Mesendoderm (in vitro differentiated cells): Measurements from ENCODE around the gene ARL3.

ENCODE experiments used
- DNase-seq: peaks from one replicate; pipeline ENCODE4 v3.0.0; 2013
- H2AK5ac ChIP-seq: 2 replicates; pipeline ENCODE4 v1.6.1; 2013; ENCODE audit warnings: low read length, inconsistent platforms
- H2BK120ac ChIP-seq: 2 replicates; pipeline ENCODE4 v1.6.1; 2013; ENCODE audit warnings: low read depth, mild to moderate bottlenecking, low read length, moderate library complexity, mixed read lengths
- H2BK15ac ChIP-seq: replicated peaks from 2 replicates; pipeline ENCODE4 v1.6.1; 2013; ENCODE audit warnings: low read depth, mild to moderate bottlenecking, moderate library complexity
- H2BK5ac ChIP-seq: 2 replicates; pipeline ENCODE4 v1.6.1; 2013; ENCODE audit warnings: low read length, inconsistent platforms
- H3K18ac ChIP-seq: 2 replicates; pipeline ENCODE4 v1.6.1; 2013; ENCODE audit warnings: mild to moderate bottlenecking, low read length, mixed read lengths
- H3K23ac ChIP-seq: one replicate; pipeline ENCODE4 v1.6.1; 2013; ENCODE audit warnings: low read length
- H3K27ac ChIP-seq: 2 replicates; pipeline ENCODE4 v1.5.1; 2013; ENCODE audit warnings: low read depth, mild to moderate bottlenecking, inconsistent platforms, low read length, moderate library complexity
- H3K27me3 ChIP-seq: 2 replicates; pipeline ENCODE4 v1.6.1; 2013; ENCODE audit warnings: low read length, control low read depth, mild to moderate bottlenecking, inconsistent platforms; ENCODE audit not compliant: insufficient read depth, poor library complexity
- H3K36me3 ChIP-seq: 2 replicates; pipeline ENCODE4 v1.6.1; 2013; ENCODE audit warnings: low read length, inconsistent platforms; ENCODE audit not compliant: control insufficient read depth, insufficient read depth
- H3K4ac ChIP-seq: one replicate; pipeline ENCODE4 v1.6.1; 2013; ENCODE audit warnings: low read depth, mild to moderate bottlenecking, low read length, moderate library complexity
- H3K4me1 ChIP-seq: 2 replicates; pipeline ENCODE4 v1.6.1; 2013; ENCODE audit warnings: low read depth, low read length, inconsistent platforms; ENCODE audit not compliant: control insufficient read depth
- H3K4me2 ChIP-seq: 2 replicates; pipeline ENCODE4 v1.6.1; 2013; ENCODE audit warnings: low read length
- H3K4me3 ChIP-seq: 2 replicates; pipeline ENCODE4 v1.5.1; 2013; ENCODE audit warnings: mild to moderate bottlenecking, low read length
- H3K56ac ChIP-seq: one replicate; pipeline ENCODE4 v1.6.1; 2013; ENCODE audit warnings: low read length
- H3K79me1 ChIP-seq: 2 replicates; pipeline ENCODE4 v1.6.1; 2013; ENCODE audit warnings: low read length, inconsistent platforms
- H3K79me2 ChIP-seq: 2 replicates; pipeline ENCODE4 v1.6.1; 2013; ENCODE audit warnings: mild to moderate bottlenecking, low read length; ENCODE audit not compliant: control insufficient read depth, insufficient read depth
- H3K9ac ChIP-seq: 2 replicates; pipeline ENCODE4 v1.6.1; 2013; ENCODE audit warnings: low read length, inconsistent platforms
- H4K5ac ChIP-seq: one replicate; pipeline ENCODE4 v1.6.1; 2013; ENCODE audit warnings: low read length
- H4K8ac ChIP-seq: one replicate; pipeline ENCODE4 v1.6.1; 2013; ENCODE audit warnings: low read depth, mild to moderate bottlenecking, control low read depth, low read length, moderate library complexity
- WGBS: extraction: QIAGEN DNeasy Blood & Tissue Kit; methylation state at CpG from one replicate; pipeline ENCODE4 v1.1.7; 2013; ENCODE audit warnings: low lambda C conversion rate, missing lambda C conversion rate; ENCODE audit not compliant: insufficient coverage; ENCODE audit errors: extremely low coverage; 5-methylcytosine and 5-hydroxymethylcytosine counted together

ARL3 gene

DNA sequence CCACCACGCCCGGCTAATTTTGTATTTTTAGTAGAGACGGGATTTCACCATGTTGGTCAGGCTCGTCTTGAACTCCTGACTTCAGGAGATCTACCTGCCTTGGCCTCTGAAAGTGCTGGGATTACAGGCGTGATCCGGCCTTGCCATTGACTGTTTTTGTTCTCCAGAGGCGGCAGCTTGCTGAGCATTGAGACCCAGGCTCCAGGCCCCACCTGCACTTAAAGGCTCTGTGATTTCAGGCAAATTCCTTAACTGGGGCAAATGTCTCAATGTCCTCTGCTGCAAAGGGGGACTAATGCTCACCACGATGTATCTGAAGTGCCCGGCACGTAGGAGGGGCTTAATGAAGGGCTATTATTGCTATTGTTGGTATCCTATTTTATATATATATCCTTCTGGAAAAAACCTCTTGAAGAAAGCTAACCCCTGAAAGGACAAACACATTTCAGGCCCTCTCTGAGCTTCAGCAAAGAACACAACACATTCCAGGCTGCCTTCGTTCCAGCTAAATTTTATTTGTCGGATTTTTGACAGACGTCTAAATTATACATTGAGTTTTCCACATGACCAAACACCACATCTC, 40.9 kb downstream of the ARL3 start:
- no peak overlapping the region for H4K5ac ChIP-seq
- no peak overlapping the region for H3K4me3 ChIP-seq
- no peak overlapping the region for H4K8ac ChIP-seq
- no peak overlapping the region for H3K4me2 ChIP-seq
- no peaks in the 10 kb centered on the region for H3K79me1 ChIP-seq
- no peak overlapping the region for H3K56ac ChIP-seq
- no peak overlapping the region for H2BK120ac ChIP-seq
- DNase-seq = no peak
- H3K36me3 ChIP-seq = no peaks in the 10 kb centered on the region
- WGBS = no CpG with 5 or more reads among the region's 13 CpGs
- no peak overlapping the region for H2AK5ac ChIP-seq
- no peak overlapping the region for H3K27ac ChIP-seq
- H3K79me2 ChIP-seq = no peaks in the 10 kb centered on the region
- no peaks in the 10 kb centered on the region for H3K27me3 ChIP-seq
- H3K9ac ChIP-seq = no peak overlapping the region
- no peak overlapping the region for H3K18ac ChIP-seq
- peaks cover 20% of the 10 kb centered on the region for H3K4me1 ChIP-seq
- no peak overlapping the region for H2BK5ac ChIP-seq
- H3K4ac ChIP-seq = no peak overlapping the region
- no peak overlapping the region for H2BK15ac ChIP-seq
- no peak overlapping the region for H3K23ac ChIP-seq

DNA sequence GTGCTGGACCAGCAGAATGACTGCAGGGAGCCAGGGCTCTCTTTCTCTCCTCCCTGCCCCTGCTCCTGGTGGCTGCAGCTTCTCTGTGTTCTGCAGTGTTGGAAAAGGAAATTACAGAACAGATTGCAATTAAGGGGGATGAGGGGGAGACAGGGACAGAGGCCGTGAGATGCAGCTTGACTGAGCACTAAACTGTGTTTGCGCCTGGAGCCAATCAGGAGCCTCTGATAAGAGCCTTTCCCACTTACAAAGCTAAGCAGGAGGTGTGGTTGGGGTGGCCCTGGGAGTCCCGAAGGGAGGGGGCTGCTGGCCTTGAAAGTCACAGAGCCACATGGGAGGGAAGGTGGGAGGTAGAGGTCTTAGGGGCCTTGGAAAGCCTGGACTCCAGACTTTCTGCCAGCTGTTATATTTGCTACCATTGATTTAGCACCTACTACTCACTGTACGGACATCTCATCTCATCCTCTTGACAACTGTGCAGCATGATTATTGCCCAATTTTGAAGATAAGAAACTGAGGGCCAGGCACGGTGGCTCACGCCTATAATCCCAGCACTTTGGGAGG, 43.2 kb downstream of the ARL3 start:
- no peak overlapping the region for H3K18ac ChIP-seq
- H4K8ac ChIP-seq = no peak overlapping the region
- H3K4me3 ChIP-seq = no peak overlapping the region
- H4K5ac ChIP-seq = no peak overlapping the region
- no peak overlapping the region for H3K27ac ChIP-seq
- no peak overlapping the region for H2BK5ac ChIP-seq
- no peaks in the 10 kb centered on the region for H3K36me3 ChIP-seq
- H3K23ac ChIP-seq = no peak overlapping the region
- H2AK5ac ChIP-seq = no peak overlapping the region
- no CpG with 5 or more reads among the region's 6 CpGs for WGBS
- H3K4ac ChIP-seq = no peak overlapping the region
- H3K4me2 ChIP-seq = no peak overlapping the region
- peak; percentile 67 for DNase-seq
- no peaks in the 10 kb centered on the region for H3K79me1 ChIP-seq
- H3K4me1 ChIP-seq = peaks cover 17% of the 10 kb centered on the region
- no peak overlapping the region for H3K9ac ChIP-seq
- no peak overlapping the region for H2BK120ac ChIP-seq
- no peaks in the 10 kb centered on the region for H3K27me3 ChIP-seq
- H3K79me2 ChIP-seq = no peaks in the 10 kb centered on the region
- no peak overlapping the region for H3K56ac ChIP-seq
- no peak overlapping the region for H2BK15ac ChIP-seq

DNA sequence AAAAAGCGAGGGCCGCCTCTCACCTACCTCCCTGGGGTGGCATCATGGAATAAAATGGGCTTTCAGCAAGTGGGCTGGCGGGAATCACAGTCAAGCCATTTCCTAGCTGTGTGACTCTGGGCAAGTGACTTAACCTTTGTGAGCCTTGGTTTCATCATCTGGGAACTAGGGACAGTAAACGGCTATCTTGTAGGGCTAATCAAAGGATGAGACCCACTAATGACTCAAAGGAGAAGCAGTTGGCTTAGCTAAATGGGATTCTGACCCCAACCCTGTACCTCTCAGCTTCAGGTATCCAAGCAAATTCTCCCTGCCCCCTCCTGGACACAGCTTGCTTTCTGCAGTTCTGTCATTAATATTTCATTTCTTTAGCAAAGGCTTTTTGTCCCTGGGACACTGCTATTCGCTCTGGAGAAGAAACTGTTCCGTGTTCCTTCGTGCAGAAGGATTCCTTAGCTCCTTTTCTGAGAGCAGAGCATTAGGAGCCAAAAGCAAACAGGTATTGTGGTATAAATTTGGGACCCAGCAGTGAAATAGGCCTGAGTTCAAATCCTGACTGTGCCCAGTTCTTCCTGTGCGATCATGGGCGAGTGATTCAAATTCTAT, 44.0 kb downstream of the ARL3 start:
- Histone ChIP-seq H3K36me3 (no peaks in the 10 kb centered on the region), H3K27ac (no peak overlapping the region), H2BK15ac (no peak overlapping the region), H3K4me3 (no peak overlapping the region), H3K23ac (no peak overlapping the region), H3K4me2 (no peak overlapping the region), H3K79me1 (no peaks in the 10 kb centered on the region), H2BK120ac (no peak overlapping the region), H3K56ac (peak overlapping the region; percentile 25), H3K9ac (no peak overlapping the region), H3K27me3 (no peaks in the 10 kb centered on the region), H4K5ac (no peak overlapping the region), H3K4ac (no peak overlapping the region), H3K4me1 (peaks cover 15% of the 10 kb centered on the region), H4K8ac (no peak overlapping the region), H3K18ac (no peak overlapping the region), H3K79me2 (no peaks in the 10 kb centered on the region), H2AK5ac (peak overlapping the region; percentile 85), H2BK5ac (no peak overlapping the region)
- no CpG with 5 or more reads among the region's 9 CpGs for WGBS
- DNase-seq = no peak

- Histone ChIP-seq H3K27ac (no peak overlapping the region), H4K5ac (no peak overlapping the region), H3K27me3 (no peaks in the 10 kb centered on the region), H4K8ac (no peak overlapping the region), H3K79me2 (no peaks in the 10 kb centered on the region), H2AK5ac (no peak overlapping the region), H3K79me1 (no peaks in the 10 kb centered on the region), H3K23ac (peak overlapping the region; percentile 7), H3K9ac (no peak overlapping the region), H3K56ac (peak overlapping the region; percentile 42), H3K4me2 (no peak overlapping the region), H3K36me3 (no peaks in the 10 kb centered on the region), H3K4ac (no peak overlapping the region), H2BK15ac (no peak overlapping the region), H2BK5ac (no peak overlapping the region), H2BK120ac (no peak overlapping the region), H3K18ac (no peak overlapping the region), H3K4me1 (peaks cover 9% of the 10 kb centered on the region), H3K4me3 (no peak overlapping the region)
- DNase-seq = peak; percentile 47
- WGBS = no CpG with 5 or more reads among the region's 7 CpGs
Measured at GRCh38 chr10:102669206-102670064, 44.8 kb downstream of the ARL3 start.

DNA sequence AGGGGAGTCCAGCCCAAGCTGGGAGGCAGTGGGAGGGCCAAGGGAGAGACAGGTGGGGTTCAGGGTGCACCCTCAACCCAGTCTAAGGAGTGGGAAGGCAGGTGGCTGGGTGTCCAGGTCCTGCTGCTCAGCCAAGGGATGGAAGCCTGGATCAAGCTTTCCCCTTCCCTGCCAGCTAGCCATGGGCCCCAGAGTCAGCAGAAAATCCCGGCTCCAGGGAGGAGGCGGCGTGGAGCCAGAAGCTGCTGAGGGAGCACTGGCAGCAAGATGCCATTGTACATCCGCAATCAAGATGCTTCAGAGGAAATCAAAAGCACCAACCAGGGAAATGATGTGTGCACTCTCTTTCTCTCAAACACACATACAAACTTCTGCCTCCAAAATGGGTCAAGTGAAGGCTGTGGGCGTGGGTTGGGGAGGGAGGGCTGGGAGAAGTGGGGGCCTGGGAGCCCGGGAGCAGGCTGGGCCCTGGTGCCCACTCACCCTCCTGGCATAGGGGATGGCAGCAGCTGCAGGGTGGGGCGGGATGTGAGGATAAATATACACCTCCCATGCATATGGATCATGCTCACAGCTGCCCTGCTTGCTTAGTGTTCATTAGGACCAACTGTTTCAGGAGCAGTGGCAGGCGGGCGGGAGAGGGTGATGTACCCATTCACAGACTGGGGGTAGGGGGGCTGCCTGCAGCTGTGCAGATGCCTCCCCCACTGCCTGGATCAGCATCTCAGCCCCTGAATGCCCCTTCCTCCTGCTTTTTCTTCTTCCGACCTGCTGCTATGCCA, 45.7 kb downstream of the ARL3 start:
- H3K36me3 ChIP-seq = no peaks in the 10 kb centered on the region
- H3K18ac ChIP-seq = no peak overlapping the region
- no peak overlapping the region for H4K8ac ChIP-seq
- H3K79me2 ChIP-seq = no peaks in the 10 kb centered on the region
- H3K27ac ChIP-seq = no peak overlapping the region
- H2AK5ac ChIP-seq = no peak overlapping the region
- no peaks in the 10 kb centered on the region for H3K79me1 ChIP-seq
- H3K9ac ChIP-seq = no peak overlapping the region
- H3K56ac ChIP-seq = no peak overlapping the region
- H2BK5ac ChIP-seq = no peak overlapping the region
- H2BK120ac ChIP-seq = no peak overlapping the region
- H4K5ac ChIP-seq = no peak overlapping the region
- H3K4me2 ChIP-seq = no peak overlapping the region
- H3K4ac ChIP-seq = no peak overlapping the region
- peak overlapping the region; percentile 7 for H3K23ac ChIP-seq
- no peak overlapping the region for H2BK15ac ChIP-seq
- no peaks in the 10 kb centered on the region for H3K27me3 ChIP-seq
- H3K4me3 ChIP-seq = no peak overlapping the region
- DNase-seq = no peak
- H3K4me1 ChIP-seq = peaks cover 4% of the 10 kb centered on the region
- WGBS = no CpG with 5 or more reads among the region's 10 CpGs
